Thymus (tissue), 14 donors: Measurements from ENCODE around the gene CAPN6. TPM values are rescaled to one million over a fixed set of nuclear protein-coding genes. Genes with fewer than 3 reads are reported as not detected.

ENCODE experiments used
- DNase-seq, 9 donors: peaks; one replicate each; pipeline ENCODE4 v3.0.0-alpha.2; 2013; ENCODE audit warnings: low spot score in 9 of 9, low read depth in 6 of 9, missing footprints in 1 of 9
- H3K27ac ChIP-seq, 2 donors: one replicate each; pipeline ENCODE4 v1.5.1; 2013; ENCODE audit warnings: control low read depth in 1 of 2, low read depth in 1 of 2, low read length in 1 of 2, mild to moderate bottlenecking in 1 of 2, moderate library complexity in 1 of 2
- H3K27me3 ChIP-seq, 2 donors: one replicate each; pipeline ENCODE4 v1.5.1; 2013; ENCODE audit warnings: low read length in 1 of 2; ENCODE audit not compliant: control insufficient read depth in 2 of 2, insufficient read depth in 1 of 2
- H3K36me3 ChIP-seq, 2 donors: one replicate each; pipeline ENCODE4 v1.5.1; 2013; ENCODE audit warnings: low read length in 1 of 2, mild to moderate bottlenecking in 1 of 2, moderate library complexity in 1 of 2; ENCODE audit not compliant: control insufficient read depth in 2 of 2, insufficient read depth in 2 of 2
- H3K4me1 ChIP-seq, 2 donors: one replicate each; pipeline ENCODE4 v1.5.1; 2013; ENCODE audit warnings: low read length in 2 of 2; ENCODE audit not compliant: control insufficient read depth in 2 of 2, insufficient read depth in 2 of 2
- H3K4me3 ChIP-seq, 2 donors: one replicate each; pipeline ENCODE4 v1.5.1; 2013; ENCODE audit warnings: low read length in 2 of 2, control low read depth in 1 of 2, mild to moderate bottlenecking in 1 of 2
- H3K9me3 ChIP-seq, 2 donors: one replicate each; pipeline ENCODE4 v1.5.1; 2013; ENCODE audit warnings: low read length in 1 of 2, mild to moderate bottlenecking in 1 of 2; ENCODE audit not compliant: control insufficient read depth in 2 of 2, insufficient read depth in 1 of 2
- WGBS: extraction: QIAGEN DNeasy Blood & Tissue Kit; methylation state at CpG from one replicate; pipeline ENCODE4 v1.1.7; 2013; 5-methylcytosine and 5-hydroxymethylcytosine counted together
- long read RNA-seq, 10 donors: transcript quantifications; one replicate each; lab custom pipeline, GENCODE V29; 2026
- polyA plus RNA-seq: library from polyadenylated mRNA; stranded (reverse); fragments of 200-250 nt; gene quantifications from one replicate; pipeline ENCODE4 v1.2.3, GENCODE V29; 2013
- total RNA-seq: library from RNA; stranded (reverse); fragments of 120-200 nt; gene quantifications from one replicate; pipeline ENCODE4 v1.2.4, GENCODE V29; 2013
- donor health status: healthy.

Gene CAPN6
- total RNA-seq (5.1 TPM), polyA plus RNA-seq (0.66 TPM)
- long read RNA-seq, donor 1 = 0 reads
- long read RNA-seq, donor 2, partial matches to known transcripts = 0 of 3 reads
- long read RNA-seq, donor 2, other reads (novel, unspliced or antisense) = 0 of 3 reads
- long read RNA-seq, donor 3, partial matches to known transcripts = 0 of 3 reads
- long read RNA-seq, donor 3, other reads (novel, unspliced or antisense) = 0 of 3 reads
- long read RNA-seq, donor 4, partial matches to known transcripts = 0 of 2 reads
- long read RNA-seq, donor 4, other reads (novel, unspliced or antisense) = 0 of 2 reads
- long read RNA-seq, donor 5, transcript CAPN6-201 (13 exons, 3,568 nt) = major isoform, 5 of 5 reads
- long read RNA-seq, donor 5, partial matches to known transcripts = 0 of 5 reads
- long read RNA-seq, donor 5, other reads (novel, unspliced or antisense) = 0 of 5 reads
- long read RNA-seq, donor 6, partial matches to known transcripts = 0 of 4 reads
- long read RNA-seq, donor 6, other reads (novel, unspliced or antisense) = 0 of 4 reads
- long read RNA-seq, donor 7, partial matches to known transcripts = 0 of 3 reads
- long read RNA-seq, donor 7, other reads (novel, unspliced or antisense) = 0 of 3 reads
- long read RNA-seq, donor 8, partial matches to known transcripts = 0 of 1 reads
- long read RNA-seq, donor 8, other reads (novel, unspliced or antisense) = 0 of 1 reads
- long read RNA-seq, donor 9 = 0 reads
- long read RNA-seq, donor 10, partial matches to known transcripts = 0 of 3 reads
- long read RNA-seq, donor 10, other reads (novel, unspliced or antisense) = 0 of 3 reads

DNA sequence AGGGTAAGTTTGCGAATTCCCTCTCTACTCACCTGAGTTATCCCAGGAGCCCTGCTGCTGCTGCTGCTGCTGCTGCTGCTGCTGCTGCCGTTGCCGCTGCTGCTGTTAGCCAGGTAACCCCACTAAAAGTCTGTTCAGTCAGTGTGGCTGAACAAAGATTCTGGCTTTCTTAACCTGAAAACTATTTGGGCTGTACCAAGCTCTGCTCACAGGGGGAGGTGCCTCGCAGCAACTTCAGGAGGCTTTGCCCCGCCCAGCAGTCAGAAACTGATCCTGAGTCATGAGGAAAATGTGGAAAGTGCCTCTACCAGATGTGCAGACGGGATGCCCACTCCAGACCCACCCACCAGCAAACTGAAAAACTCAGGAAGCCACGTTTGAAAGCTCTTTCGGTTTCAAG is at the start of gene CAPN6:
CAPN6 (minus strand) TSS at position 145 of the 400 bp plus-strand sequence. CDS start 6,547 bp downstream, outside the sequence.
- Histone ChIP-seq H3K9me3 (no peaks in the 10 kb centered on the region), H3K27ac (no peak within 1 kb of the TSS), H3K4me3 (no peak within 1 kb of the TSS), H3K36me3 (no peaks in the 10 kb centered on the region), H3K27me3 (no peaks in the 10 kb centered on the region), H3K4me1 (no peaks in the 10 kb centered on the region)
- 78% methylated on average over 8 of the region's 8 CpGs for WGBS
- DNase-seq = no peak

GRCh38 chrX:111319451-111319850 is 49.2 kb upstream of the CAPN6 start:
- Histone ChIP-seq H3K36me3 (no peaks in the 10 kb centered on the region), H3K9me3 (no peaks in the 10 kb centered on the region), H3K4me3 (no peak overlapping the region), H3K27me3 (no peaks in the 10 kb centered on the region), H3K4me1 (no peaks in the 10 kb centered on the region), H3K27ac (no peak overlapping the region)
- DNase-seq = no peak
- WGBS = 77% methylated on average over 4 of the region's 4 CpGs

- Histone ChIP-seq H3K9me3 (no peaks in the 10 kb centered on the region), H3K27me3 (no peaks in the 10 kb centered on the region), H3K4me3 (no peak overlapping the region), H3K27ac (no peak overlapping the region), H3K4me1 (no peaks in the 10 kb centered on the region), H3K36me3 (no peaks in the 10 kb centered on the region)
- DNase-seq = no peak
Observed at GRCh38 chrX:111318901-111319300, 48.6 kb upstream of the CAPN6 start.

DNA sequence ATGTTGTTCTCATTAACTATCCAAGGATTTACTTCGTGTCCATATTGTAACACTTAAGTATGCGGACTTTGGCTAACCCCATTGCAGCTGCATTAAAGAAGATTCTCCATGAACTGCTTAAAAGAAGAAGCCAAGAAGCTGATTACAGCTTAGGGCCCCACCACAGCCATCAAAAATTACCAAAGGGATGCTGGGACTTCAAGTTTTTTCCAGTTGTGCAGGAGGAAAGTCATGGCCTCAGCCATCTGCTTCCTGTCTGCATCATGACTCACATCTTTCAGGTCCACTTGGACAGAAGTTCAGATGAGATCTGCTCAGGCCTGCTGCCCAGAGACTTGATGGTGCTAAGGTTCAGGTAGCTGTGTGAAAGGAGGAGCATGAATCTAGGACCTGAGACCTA is 38.8 kb upstream of the CAPN6 start:
- Histone ChIP-seq H3K4me1 (no peaks in the 10 kb centered on the region), H3K36me3 (no peaks in the 10 kb centered on the region), H3K4me3 (no peak overlapping the region), H3K9me3 (no peaks in the 10 kb centered on the region), H3K27me3 (no peaks in the 10 kb centered on the region), H3K27ac (no peak overlapping the region)
- 95% methylated on average over 2 of the region's 2 CpGs for WGBS
- no peak for DNase-seq

GRCh38 chrX:111308039-111308438 is 37.8 kb upstream of the CAPN6 start:
- no peak for DNase-seq
- Histone ChIP-seq H3K9me3 (no peaks in the 10 kb centered on the region), H3K27ac (no peak overlapping the region), H3K4me3 (no peak overlapping the region), H3K4me1 (no peaks in the 10 kb centered on the region), H3K36me3 (no peaks in the 10 kb centered on the region), H3K27me3 (no peaks in the 10 kb centered on the region)
- 88% methylated on average over 3 of the region's 3 CpGs for WGBS

DNA sequence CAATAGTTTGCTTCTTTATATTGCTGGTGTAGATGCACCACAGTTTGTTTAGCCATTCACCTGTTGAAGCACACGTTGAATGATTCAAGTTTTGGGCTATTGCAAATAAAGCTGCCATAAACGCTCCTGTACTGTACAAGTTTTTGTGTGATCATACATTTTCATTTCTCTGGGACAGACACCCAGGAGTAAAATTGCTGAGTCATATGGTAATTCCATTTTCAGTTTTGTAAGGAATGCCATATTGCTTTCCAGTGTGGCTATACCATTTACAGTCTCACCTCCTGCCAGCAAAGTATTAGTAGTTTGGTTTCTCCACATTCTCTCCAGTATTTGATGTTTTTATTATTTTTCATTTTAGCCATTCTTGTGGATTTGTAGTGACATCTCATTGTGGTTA is 32.0 kb upstream of the CAPN6 start:
- Histone ChIP-seq H3K27me3 (no peaks in the 10 kb centered on the region), H3K36me3 (no peaks in the 10 kb centered on the region), H3K4me3 (no peak overlapping the region), H3K4me1 (no peaks in the 10 kb centered on the region), H3K27ac (no peak overlapping the region), H3K9me3 (no peaks in the 10 kb centered on the region)
- 93% methylated on average over 2 of the region's 2 CpGs for WGBS
- no peak for DNase-seq

DNA sequence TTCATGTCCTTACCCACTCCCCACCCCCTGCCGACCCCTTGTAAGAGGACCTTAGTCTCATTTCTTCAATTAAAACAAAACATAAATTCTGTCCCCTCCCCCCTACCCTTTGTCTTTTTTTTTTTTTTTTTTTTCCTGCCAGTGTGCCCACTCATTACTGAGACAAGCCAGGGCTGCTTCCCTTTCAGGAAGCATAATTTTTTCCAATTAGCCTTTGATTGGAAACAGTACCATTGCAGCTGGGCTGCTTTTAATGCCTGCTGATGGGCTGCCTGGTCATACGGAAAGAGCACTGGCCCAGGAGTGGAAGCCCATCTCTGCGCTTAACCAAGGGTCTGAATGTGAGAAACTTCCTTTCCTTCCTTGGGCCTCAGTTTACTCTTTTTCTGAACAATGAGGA is 18.6 kb upstream of the CAPN6 start:
- no peak overlapping the region for H3K27ac ChIP-seq
- no peak overlapping the region for H3K4me3 ChIP-seq
- no peak for DNase-seq
- H3K36me3 ChIP-seq = no peaks in the 10 kb centered on the region
- no peaks in the 10 kb centered on the region for H3K4me1 ChIP-seq
- 94% methylated on average over 3 of the region's 3 CpGs for WGBS
- H3K27me3 ChIP-seq = no peaks in the 10 kb centered on the region
- H3K9me3 ChIP-seq = no peaks in the 10 kb centered on the region

GRCh38 chrX:111284631-111285293 is 14.5 kb upstream of the CAPN6 start:
- 85% methylated on average over 8 of the region's 8 CpGs for WGBS
- Histone ChIP-seq H3K27ac (no peak overlapping the region), H3K36me3 (no peaks in the 10 kb centered on the region), H3K9me3 (no peaks in the 10 kb centered on the region), H3K4me1 (no peaks in the 10 kb centered on the region), H3K4me3 (no peak overlapping the region), H3K27me3 (no peaks in the 10 kb centered on the region)
- no peak for DNase-seq

- no peak for DNase-seq
- Histone ChIP-seq H3K27ac (no peak overlapping the region), H3K27me3 (no peaks in the 10 kb centered on the region), H3K36me3 (no peaks in the 10 kb centered on the region), H3K9me3 (no peaks in the 10 kb centered on the region), H3K4me1 (no peaks in the 10 kb centered on the region), H3K4me3 (no peak overlapping the region)
- 96% methylated on average over 2 of the region's 2 CpGs for WGBS
Observed at GRCh38 chrX:111283446-111283845, 13.2 kb upstream of the CAPN6 start.
